ENCODE results near the gene KIF25.
"Not testable (repeated sequence)": the region's sequence is repeated elsewhere in the genome, so short reads cannot be mapped to it uniquely, and the experiment has no call there.

Gene KIF25

DNA sequence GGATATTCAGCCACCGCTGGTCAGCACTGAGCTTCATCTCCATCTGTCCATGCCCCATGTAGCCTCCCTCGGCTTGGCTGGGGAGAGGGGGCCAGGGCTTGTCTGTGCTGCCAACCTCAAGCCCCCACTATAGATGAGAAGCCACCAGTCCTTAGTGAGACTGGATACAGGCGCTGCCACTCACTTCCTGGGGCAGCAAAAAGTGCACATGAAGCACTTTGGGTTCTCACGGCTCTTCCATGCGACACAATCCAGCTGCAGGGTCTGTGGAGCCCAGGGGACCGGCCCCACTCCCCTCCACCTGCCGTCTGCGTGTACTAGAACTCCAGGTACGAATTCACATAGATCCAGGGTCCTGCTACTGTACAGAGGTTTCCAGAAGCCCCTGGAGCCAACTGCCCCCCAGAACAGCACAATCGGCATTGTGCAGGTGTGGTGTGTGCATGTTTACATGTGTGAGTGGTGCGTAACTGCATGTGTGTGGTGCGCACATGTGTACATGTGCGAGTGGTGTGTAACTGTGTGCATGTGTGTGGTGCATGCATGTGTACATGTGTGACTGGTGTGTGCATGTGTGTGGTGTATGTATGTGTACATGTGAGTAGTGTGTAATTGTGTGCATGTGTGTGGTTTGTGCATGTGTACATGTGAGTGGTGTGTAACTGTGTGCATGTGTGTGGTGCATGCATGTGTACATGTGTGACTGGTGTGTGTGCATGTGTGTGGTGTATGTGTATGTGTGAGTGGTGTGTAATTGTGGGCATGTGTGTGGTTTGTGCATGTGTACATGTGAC, 76.7 kb downstream of the KIF25 start:
- no peak for DNase-seq

GRCh38 chr6:168075216-168075615, 77.7 kb downstream of the KIF25 start:
- no peak for DNase-seq

DNA sequence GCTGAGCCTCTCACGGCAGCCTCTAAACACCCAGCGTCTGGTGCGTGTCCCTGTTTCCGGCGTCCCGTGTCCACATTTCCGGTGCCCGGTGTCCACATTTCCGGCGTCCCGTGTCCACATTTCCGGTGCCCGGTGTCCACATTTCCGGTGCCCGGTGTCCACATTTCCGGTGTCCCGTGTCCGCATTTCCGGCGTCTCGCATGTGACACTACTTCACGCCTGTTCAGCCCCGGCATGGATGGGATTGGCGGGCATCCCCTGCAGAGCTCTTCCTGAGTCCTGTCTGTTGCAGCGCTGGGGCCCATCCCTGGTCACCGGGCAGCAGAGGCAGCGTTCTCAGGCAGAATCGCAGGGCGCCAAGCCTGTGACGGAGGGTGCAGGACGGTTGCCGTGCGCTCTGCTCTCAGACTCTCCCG, 78.3 kb downstream of the KIF25 start:
- DNase-seq, result no peak

DNA sequence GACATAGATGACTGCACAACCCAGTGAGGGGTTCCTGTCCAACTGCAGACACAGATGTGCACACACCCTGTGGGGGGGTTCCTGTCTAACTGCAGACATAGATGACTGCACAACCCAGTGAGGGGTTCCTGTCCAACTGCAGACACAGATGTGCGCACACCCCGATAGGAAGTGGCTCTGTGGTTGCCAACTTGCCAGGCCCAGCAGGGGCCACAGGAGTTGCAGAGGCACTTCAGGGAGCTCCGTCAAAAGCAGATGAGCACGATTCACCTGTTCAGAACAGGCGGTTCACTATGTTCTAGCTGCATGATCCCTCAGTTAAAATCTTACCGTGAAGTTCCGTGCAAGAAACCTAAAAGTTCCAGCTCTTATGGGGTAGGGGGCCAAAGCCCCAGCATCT, 79.9 kb downstream of the KIF25 start:
- DNase-seq, result not testable (repeated sequence)

GRCh38 chr6:168078175-168078942, 80.9 kb downstream of the KIF25 start:
- no peak for DNase-seq

GRCh38 chr6:168078943-168079405, 81.5 kb downstream of the KIF25 start, which contains the start of gene FRMD1:
Gene FRMD1 (minus strand): TSS chr6:168079212. CDS start chr6:168079094, 118 bp downstream.
- no peak for DNase-seq

- DNase-seq, result no peak
These were observed 83.1 kb downstream of the KIF25 start for GRCh38 chr6:168080393-168081077.

GRCh38 chr6:168081858-168082546, 84.5 kb downstream of the KIF25 start:
- DNase-seq, result no peak

GRCh38 chr6:168082860-168083513, 85.5 kb downstream of the KIF25 start:
- no peak for DNase-seq

- DNase-seq, result no peak
These were observed 86.0 kb downstream of the KIF25 start for GRCh38 chr6:168083514-168083885.

- no peak for DNase-seq
These were observed 87.1 kb downstream of the KIF25 start for GRCh38 chr6:168084465-168085160.

GRCh38 chr6:168086066-168086465, 88.6 kb downstream of the KIF25 start:
- no peak for DNase-seq

DNA sequence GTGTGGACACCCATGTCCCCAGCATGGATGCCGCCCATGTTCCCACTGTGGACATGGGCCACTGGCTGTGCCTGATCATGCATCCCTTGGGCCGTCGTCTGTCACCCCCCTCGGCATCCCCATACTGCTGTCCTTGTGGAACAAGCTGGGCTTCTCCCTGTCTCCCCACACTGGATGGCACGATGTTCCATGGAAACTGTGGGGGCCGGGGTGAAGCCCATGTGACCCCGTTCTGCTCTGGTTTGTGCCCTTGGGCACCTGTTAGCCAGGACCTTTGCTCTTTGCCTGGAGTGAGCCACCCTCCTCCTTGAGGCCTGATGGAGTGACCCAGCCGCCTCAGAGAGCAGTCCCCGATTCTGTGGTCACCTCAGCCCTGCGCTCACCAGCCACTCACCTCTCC, 89.1 kb downstream of the KIF25 start:
- DNase-seq, result no peak

GRCh38 chr6:168087436-168088160, 90.1 kb downstream of the KIF25 start:
- no peak for DNase-seq

DNA sequence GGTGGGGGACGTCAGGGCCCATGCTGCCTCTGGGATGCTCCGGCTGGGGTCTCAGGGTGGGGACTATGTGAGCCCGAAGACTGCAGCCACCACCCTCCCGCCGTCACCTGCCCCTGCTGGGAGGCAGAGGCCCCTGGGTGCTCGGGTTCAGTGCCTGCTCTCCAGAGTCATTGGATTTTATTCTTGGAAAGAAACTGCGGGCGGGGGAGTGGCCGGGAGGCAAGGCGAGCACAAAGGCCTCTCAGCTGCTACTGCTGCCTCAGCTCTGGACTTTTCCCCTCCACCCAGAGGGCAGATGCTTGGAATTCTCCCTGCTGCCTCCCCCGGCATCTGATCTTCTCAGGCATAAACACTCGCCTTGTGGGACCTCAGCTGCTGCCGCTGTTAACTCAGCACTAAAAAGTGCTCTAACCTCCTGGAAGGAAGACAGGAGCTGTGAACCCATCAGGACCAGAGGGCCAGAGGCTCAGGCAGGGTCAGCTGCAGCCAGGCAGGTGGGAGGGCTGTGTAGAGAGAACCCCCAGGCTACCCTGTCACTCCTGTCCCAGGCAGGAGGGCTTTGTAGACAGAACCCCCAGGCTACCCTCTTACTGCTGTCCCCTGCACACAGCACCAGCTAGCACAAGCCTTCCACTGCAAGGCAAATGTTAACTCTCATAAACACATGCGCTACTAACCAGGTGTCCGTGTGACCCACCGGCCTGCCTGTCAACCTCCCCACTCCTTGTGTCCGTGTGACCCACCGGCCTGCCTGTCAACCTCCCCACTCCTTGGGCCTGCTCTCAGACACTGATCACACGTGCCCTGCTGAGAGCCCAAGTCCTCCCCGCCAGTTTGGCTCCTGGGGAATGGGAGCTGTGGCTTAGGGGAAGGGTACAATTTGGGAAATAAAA, 90.9 kb downstream of the KIF25 start:
- DNase-seq, result no peak

DNA sequence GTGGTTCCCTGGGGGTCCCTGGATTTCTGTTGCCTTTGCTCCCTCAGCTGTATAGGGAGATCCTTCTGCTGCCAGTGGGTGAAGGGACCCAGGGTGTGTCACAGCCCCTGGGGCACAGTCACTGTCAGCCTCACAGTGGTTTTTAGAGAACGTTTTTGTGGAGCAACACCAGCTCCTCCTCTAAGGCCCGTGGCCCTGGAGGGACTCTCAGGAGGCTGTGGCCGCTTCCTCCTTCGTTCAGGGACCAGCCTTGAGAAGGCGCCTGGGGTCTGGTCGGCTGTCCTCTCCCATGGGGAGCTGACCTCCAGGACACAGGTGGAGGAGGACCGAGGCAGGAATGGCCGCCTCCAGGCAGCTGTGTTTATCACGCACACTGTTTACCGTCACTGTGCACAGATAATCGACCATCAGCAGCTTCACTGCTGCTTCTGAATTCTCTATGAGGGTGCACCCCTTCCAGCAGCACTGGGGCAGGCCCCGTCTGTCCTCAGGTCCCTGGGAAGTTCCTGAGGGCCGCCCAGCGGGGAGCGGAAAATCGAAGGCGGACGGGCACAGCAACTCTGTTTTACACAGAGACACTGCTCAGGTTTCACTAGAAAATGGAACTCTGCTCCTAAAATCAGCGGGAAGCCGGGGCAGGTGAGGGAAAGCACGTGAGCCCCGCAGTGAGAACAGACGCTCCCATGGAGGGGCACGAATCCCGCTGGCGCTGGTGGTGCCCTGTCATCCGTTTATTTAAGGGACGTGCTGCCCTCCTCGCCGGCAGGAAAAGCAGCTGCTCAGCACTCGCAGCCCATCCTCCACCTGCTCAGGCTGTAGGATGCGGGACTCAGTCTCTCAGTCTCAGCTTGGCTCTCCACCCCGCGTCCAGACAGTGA, 92.0 kb downstream of the KIF25 start:
- DNase-seq, result no peak

- no peak for DNase-seq
These were observed 92.7 kb downstream of the KIF25 start for GRCh38 chr6:168090064-168090690.

GRCh38 chr6:168090706-168091105, 93.2 kb downstream of the KIF25 start:
- no peak for DNase-seq

Data from stimulated activated CD4-positive, alpha-beta T cell treated with anti-CD3 and anti-CD28 coated beads, Interleukin-4, amount 100 ng/mL, for 4 hours (primary cell).